Loucy (cell line): ENCODE data around the gene DIDO1.
A peak's percentile ranks its signal among the peaks of the same experiment; 100 is the strongest.

Experiments
- H2AFZ ChIP-seq: fragments of 200-600 bp; sonication (generic); 2 replicates; pipeline ENCODE4 v1.6.0; 2016; ENCODE audit warnings: antibody characterized with exemption, mild to moderate bottlenecking, low read length, moderate library complexity
- H3F3A ChIP-seq: fragments of 200-600 bp; 2 replicates; pipeline ENCODE4 v1.6.0; 2016; ENCODE audit warnings: antibody characterized with exemption, low read depth, mild to moderate bottlenecking
- H3K27me3 ChIP-seq: fragments of 200-600 bp; sonication (generic); 2 replicates; pipeline ENCODE4 v1.6.1; 2014; ENCODE audit warnings: low read length, mild to moderate bottlenecking; ENCODE audit not compliant: insufficient read depth, poor library complexity, severe bottlenecking
- H3K36me3 ChIP-seq: fragments of 200-600 bp; sonication (generic); 2 replicates; pipeline ENCODE4 v1.6.1; 2016; ENCODE audit warnings: low read length; ENCODE audit not compliant: insufficient read depth
- H3K4me1 ChIP-seq: fragments of 200-600 bp; sonication (generic); 2 replicates; pipeline ENCODE4 v1.5.1; 2014; ENCODE audit warnings: low read length, mild to moderate bottlenecking; ENCODE audit not compliant: insufficient read depth, poor library complexity, severe bottlenecking
- H3K4me2 ChIP-seq: fragments of 200-600 bp; sonication (generic); 2 replicates; pipeline ENCODE4 v1.6.0; 2014; ENCODE audit warnings: antibody characterized with exemption, low read length, low read depth, mild to moderate bottlenecking; ENCODE audit not compliant: poor library complexity, severe bottlenecking
- H3K4me3 ChIP-seq: fragments of 200-600 bp; sonication (generic); 2 replicates; pipeline ENCODE4 v1.5.1; 2014; ENCODE audit warnings: low read length, mild to moderate bottlenecking, mixed read lengths; ENCODE audit not compliant: poor library complexity, severe bottlenecking
- H3K79me2 ChIP-seq: fragments of 200-600 bp; sonication (generic); 2 replicates; pipeline ENCODE4 v1.6.1; 2014; ENCODE audit warnings: low read length; ENCODE audit not compliant: insufficient read depth
- H3K9ac ChIP-seq: fragments of 200-600 bp; sonication (generic); 2 replicates; pipeline ENCODE4 v1.6.0; 2014; ENCODE audit warnings: mild to moderate bottlenecking, low read depth, low read length, moderate library complexity; ENCODE audit not compliant: poor library complexity, severe bottlenecking
- H3K9me2 ChIP-seq: fragments of 200-600 bp; sonication (generic); replicated peaks from 2 replicates; pipeline ENCODE4 v1.6.1; 2016; ENCODE audit warnings: low read depth, low read length, mixed read lengths
- H3K9me3 ChIP-seq: fragments of 200-600 bp; sonication (generic); 2 replicates; pipeline ENCODE4 v1.6.1; 2014; ENCODE audit warnings: mild to moderate bottlenecking, antibody characterized with exemption, low read length, low read depth; ENCODE audit not compliant: insufficient read depth
- H4K20me1 ChIP-seq: fragments of 200-600 bp; sonication (generic); 2 replicates; pipeline ENCODE4 v1.6.0; 2014; ENCODE audit warnings: antibody characterized with exemption, low read length, mild to moderate bottlenecking; ENCODE audit not compliant: insufficient read depth, poor library complexity, severe bottlenecking
- CTCF ChIP-seq: fragments of 200-600 bp; sonication (generic); conservative IDR thresholded peaks from 2 replicates; pipeline ENCODE4 v1.5.1; 2014; ENCODE audit warnings: mild to moderate bottlenecking, antibody characterized with exemption, low read length
- EZH2phosphoT487 ChIP-seq: fragments of 200-600 bp; IDR thresholded peaks from 2 replicates; pipeline ENCODE4 v1.6.1; 2018; ENCODE audit warnings: antibody characterized with exemption, mild to moderate bottlenecking, moderate library complexity, borderline replicate concordance

DIDO1 gene

DNA sequence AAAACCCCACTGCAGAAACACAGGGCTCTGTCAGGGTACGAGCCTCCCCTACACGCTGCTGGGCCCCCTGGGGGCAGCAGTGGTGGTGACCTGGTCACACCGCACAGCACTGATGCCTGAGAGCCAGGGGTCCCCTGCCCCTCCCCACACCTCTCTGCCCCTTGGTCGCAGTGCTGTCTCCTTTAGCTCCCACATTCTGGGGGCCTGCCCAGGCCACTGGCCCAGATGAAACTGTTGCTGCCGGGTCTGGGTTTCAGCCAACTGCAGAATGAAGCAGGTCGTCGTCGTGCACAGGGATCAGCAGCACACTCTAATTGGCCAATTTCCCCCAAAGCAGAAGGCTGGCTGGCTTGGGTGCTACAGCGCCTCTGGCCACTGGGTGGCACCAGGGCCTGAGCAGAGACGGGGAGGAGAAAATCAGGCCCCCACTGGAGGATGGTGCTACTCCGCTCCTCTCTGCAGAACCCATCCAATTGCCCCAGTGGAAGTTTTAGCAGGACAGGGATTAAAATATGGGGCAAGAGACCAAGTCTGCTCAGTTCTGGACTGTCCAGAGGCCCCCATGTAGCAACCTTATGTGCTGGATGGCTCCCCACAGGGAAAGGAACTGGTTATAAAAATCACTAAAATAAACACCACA is 26.1 kb downstream of the DIDO1 start:
- H3K9ac ChIP-seq = no peak overlapping the region
- H3K4me1 ChIP-seq = no peaks in the 10 kb centered on the region
- H3K4me3 ChIP-seq = no peak overlapping the region
- no peak for TF ChIP-seq EZH2phosphoT487
- TF ChIP-seq CTCF = peak; percentile 65
- H3K9me3 ChIP-seq = no peaks in the 10 kb centered on the region
- H3K36me3 ChIP-seq = peaks cover 54% of the 10 kb centered on the region
- H3K4me2 ChIP-seq = no peak overlapping the region
- H3K9me2 ChIP-seq = no peaks in the 10 kb centered on the region
- H2AFZ ChIP-seq = no peak overlapping the region
- H3F3A ChIP-seq = peaks cover 5% of the 10 kb centered on the region; the same call in 1 of the 2 replicates
- H4K20me1 ChIP-seq = no peaks in the 10 kb centered on the region
- no peaks in the 10 kb centered on the region for H3K27me3 ChIP-seq
- H3K79me2 ChIP-seq = no peaks in the 10 kb centered on the region; the same call in 1 of the 2 replicates

GRCh38 chr20:62899633-62900051 is 26.7 kb downstream of the DIDO1 start:
- no peak for TF ChIP-seq CTCF
- TF ChIP-seq EZH2phosphoT487 = no peak
- no peaks in the 10 kb centered on the region for H3K9me2 ChIP-seq
- H3K9me3 ChIP-seq = no peaks in the 10 kb centered on the region
- no peak overlapping the region for H3K9ac ChIP-seq
- H3K4me3 ChIP-seq = no peak overlapping the region
- H3K36me3 ChIP-seq = peaks cover 51% of the 10 kb centered on the region; the same call in 1 of the 2 replicates
- no peak overlapping the region for H2AFZ ChIP-seq
- H3K4me2 ChIP-seq = no peak overlapping the region
- peaks cover 5% of the 10 kb centered on the region; the same call in 1 of the 2 replicates for H3F3A ChIP-seq
- no peaks in the 10 kb centered on the region for H4K20me1 ChIP-seq
- no peaks in the 10 kb centered on the region for H3K27me3 ChIP-seq
- no peaks in the 10 kb centered on the region for H3K4me1 ChIP-seq
- H3K79me2 ChIP-seq = no peaks in the 10 kb centered on the region

DNA sequence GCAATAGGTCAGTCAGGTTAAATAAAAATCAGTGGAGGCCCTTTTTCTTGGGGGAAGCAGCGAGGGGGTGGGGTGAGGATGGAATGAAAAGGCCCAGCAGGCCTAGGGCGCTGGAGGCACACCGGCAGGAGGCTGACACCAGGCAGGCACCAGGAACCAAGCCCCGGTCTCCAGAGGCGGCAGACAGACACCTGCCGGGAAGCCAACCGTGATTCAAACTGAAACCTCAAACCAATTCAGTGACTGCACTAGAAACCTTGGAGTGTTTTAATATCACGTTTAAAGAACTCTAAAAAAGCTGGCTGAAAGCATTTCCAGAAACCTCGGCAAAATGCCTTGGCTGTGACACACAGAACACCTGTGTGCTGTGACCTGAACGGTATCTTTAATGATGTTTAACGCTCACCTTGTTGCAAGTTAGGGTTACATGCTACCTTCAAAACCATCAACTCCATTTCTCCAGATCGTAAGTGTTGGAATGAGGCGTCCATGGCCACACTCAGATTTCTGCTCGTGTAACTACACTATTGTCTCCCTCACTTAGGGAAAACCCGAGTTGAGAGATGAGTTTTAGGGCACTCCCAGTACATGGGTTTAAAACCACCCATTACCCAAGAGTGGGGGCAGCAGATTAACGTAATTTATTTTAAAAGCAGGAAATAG is 27.2 kb downstream of the DIDO1 start:
- Histone ChIP-seq H3K36me3 (peaks cover 51% of the 10 kb centered on the region; the same call in 1 of the 2 replicates), H3K4me1 (no peaks in the 10 kb centered on the region), H3K9ac (no peak overlapping the region), H4K20me1 (no peaks in the 10 kb centered on the region), H3K9me3 (no peaks in the 10 kb centered on the region), H3K27me3 (no peaks in the 10 kb centered on the region), H3K4me3 (no peak overlapping the region), H3F3A (peaks cover 5% of the 10 kb centered on the region; the same call in 1 of the 2 replicates), H3K79me2 (no peaks in the 10 kb centered on the region), H3K4me2 (no peak overlapping the region), H2AFZ (no peak overlapping the region), H3K9me2 (no peaks in the 10 kb centered on the region)
- TF ChIP-seq EZH2phosphoT487 = no peak
- no peak for TF ChIP-seq CTCF
